Ascending aorta (tissue), 2 donors: Measurements from ENCODE around the gene DHRS7C. TPM values are rescaled to one million over a fixed set of nuclear protein-coding genes. Genes with fewer than 3 reads are reported as not detected.

ENCODE experiments used
- DNase-seq, 2 donors: peaks; one replicate each; pipeline ENCODE4 v3.0.0-alpha.2; 2019; ENCODE audit warnings: low spot score in 2 of 2
- H3K27ac ChIP-seq, 2 donors: fragments of 200-600 bp; sonication (generic); one replicate each; pipeline ENCODE4 v1.5.1; 2016 to 2017; ENCODE audit warnings: mild to moderate bottlenecking in 1 of 2
- H3K27me3 ChIP-seq: fragments of 200-600 bp; sonication (generic); one replicate; pipeline ENCODE4 v1.5.1; 2017
- H3K36me3 ChIP-seq, 2 donors: fragments of 200-600 bp; sonication (generic); one replicate each; pipeline ENCODE4 v1.5.1; 2016
- H3K4me1 ChIP-seq, 2 donors: fragments of 200-600 bp; sonication (generic); one replicate each; pipeline ENCODE4 v1.5.1; 2016 to 2017; ENCODE audit warnings: mild to moderate bottlenecking in 1 of 2
- H3K4me3 ChIP-seq, 2 donors: fragments of 200-600 bp; sonication (generic); one replicate each; pipeline ENCODE4 v1.5.1; 2016 to 2017; ENCODE audit warnings: mild to moderate bottlenecking in 1 of 2
- H3K9me3 ChIP-seq, 2 donors: fragments of 200-600 bp; sonication (generic); one replicate each; pipeline ENCODE4 v1.5.1; 2016
- CTCF ChIP-seq, 3 experiments: fragments of 200-600 bp in 2 of 3; fragments of 450-650 bp in 1 of 3; sonication (generic) in 2 of 3; IDR thresholded peaks; one replicate each; pipeline ENCODE4 v1.5.1; 2016 to 2019; ENCODE audit warnings: antibody characterized with exemption in 3 of 3, mild to moderate bottlenecking in 1 of 3, moderate library complexity in 1 of 3
- intact Hi-C: fragments of 100-400 bp; cut with DNase I; formaldehyde crosslinking; loops from one replicate; pipeline ENCODE4 v1.15.1; 2023
- total RNA-seq: library from RNA; depleted of rRNA; stranded (reverse); fragments of >200 nt; gene quantifications from one replicate; pipeline ENCODE4 v1.1.0, GENCODE V29; 2016

The DHRS7C gene
- total RNA-seq, 1 donor from 2014 or later: not detected

- Histone ChIP-seq H3K4me3 (no peak overlapping the region), H3K27ac (no peak overlapping the region), H3K4me1 (no peaks in the 10 kb centered on the region), H3K36me3 (no peaks in the 10 kb centered on the region), H3K9me3 (no peaks in the 10 kb centered on the region), H3K27me3 (no peaks in the 10 kb centered on the region)
- intact Hi-C loops: no loop called here
- DNase-seq: no peak
- no peak for TF ChIP-seq CTCF (IDR thresholded peaks at IDR 0.05)
These were observed 27.7 kb downstream of the DHRS7C start for GRCh38 chr17:9763643-9764042.

- H3K4me1 ChIP-seq: no peaks in the 10 kb centered on the region
- H3K27me3 ChIP-seq: no peaks in the 10 kb centered on the region
- no peak for TF ChIP-seq CTCF (IDR thresholded peaks at IDR 0.05)
- intact Hi-C loops: no loop called here
- DNase-seq: no peak
- no peak overlapping the region for H3K4me3 ChIP-seq
- H3K9me3 ChIP-seq: no peaks in the 10 kb centered on the region
- H3K27ac ChIP-seq: no peak overlapping the region
- H3K36me3 ChIP-seq: no peaks in the 10 kb centered on the region
These were observed 31.1 kb downstream of the DHRS7C start for GRCh38 chr17:9760266-9760665.

GRCh38 chr17:9755083-9755482 lies 36.3 kb downstream of the DHRS7C start:
- Histone ChIP-seq H3K27me3 (no peaks in the 10 kb centered on the region), H3K36me3 (no peaks in the 10 kb centered on the region), H3K4me1 (no peaks in the 10 kb centered on the region), H3K4me3 (no peak overlapping the region), H3K27ac (no peak overlapping the region), H3K9me3 (no peaks in the 10 kb centered on the region)
- TF ChIP-seq CTCF (IDR thresholded peaks at IDR 0.05): no peak
- DNase-seq: no peak
- intact Hi-C loops: no loop called here

GRCh38 chr17:9750524-9750923 lies 40.9 kb downstream of the DHRS7C start:
- Histone ChIP-seq H3K9me3 (no peaks in the 10 kb centered on the region), H3K4me1 (no peaks in the 10 kb centered on the region), H3K27me3 (no peaks in the 10 kb centered on the region), H3K4me3 (no peak overlapping the region), H3K36me3 (no peaks in the 10 kb centered on the region), H3K27ac (no peak overlapping the region)
- intact Hi-C loops: no loop called here
- TF ChIP-seq CTCF (IDR thresholded peaks at IDR 0.05): no peak
- no peak for DNase-seq

GRCh38 chr17:9729735-9730420 lies 61.5 kb downstream of the DHRS7C start:
- no peak for TF ChIP-seq CTCF (IDR thresholded peaks at IDR 0.05)
- no peaks in the 10 kb centered on the region for H3K9me3 ChIP-seq
- no peaks in the 10 kb centered on the region for H3K36me3 ChIP-seq
- H3K4me3 ChIP-seq: no peak overlapping the region
- no peak overlapping the region for H3K27ac ChIP-seq
- H3K4me1 ChIP-seq: no peaks in the 10 kb centered on the region
- no peak for DNase-seq
- intact Hi-C loops: no loop called here
- no peaks in the 10 kb centered on the region for H3K27me3 ChIP-seq
